Neural cell (in vitro differentiated cells): ENCODE results near the gene PEAK1.

Experiments
- EP300 ChIP-seq: fragments of 450-650 bp; conservative IDR thresholded peaks from 2 replicates; pipeline ENCODE4 v1.6.1; 2014; ENCODE audit warnings: antibody characterized with exemption, mild to moderate bottlenecking, moderate library complexity; ENCODE audit not compliant: poor library complexity, severe bottlenecking
- EZH2 ChIP-seq: fragments of 200-600, 300-800 bp; shearing (Covaris generic), sonication (generic); IDR thresholded peaks from 2 replicates; pipeline ENCODE4 v1.6.1; 2014; ENCODE audit warnings: antibody characterized with exemption, low read length, borderline replicate concordance, mild to moderate bottlenecking; ENCODE audit not compliant: insufficient read depth, poor library complexity, severe bottlenecking
- POLR2AphosphoS5 ChIP-seq: IDR thresholded peaks from 2 replicates; pipeline ENCODE4 v1.6.1; 2012
- RAD21 ChIP-seq: fragments of 450-650 bp; conservative IDR thresholded peaks from 2 replicates; pipeline ENCODE4 v1.6.1; 2014; ENCODE audit warnings: antibody characterized with exemption, mild to moderate bottlenecking, moderate library complexity
- SMC3 ChIP-seq: fragments of 450-650 bp; conservative IDR thresholded peaks from 2 replicates; pipeline ENCODE4 v1.6.1; 2014; ENCODE audit warnings: antibody characterized with exemption, mild to moderate bottlenecking, moderate library complexity; ENCODE audit not compliant: poor library complexity
- TAF1 ChIP-seq: IDR thresholded peaks from 2 replicates; pipeline ENCODE4 v1.6.1; 2012; ENCODE audit warnings: low read depth
- TF ChIP-seq, protein P1 (sequence below): fragments of 450-650 bp; IDR thresholded peaks from 2 replicates; pipeline ENCODE4 v1.5.1; 2014; ENCODE audit warnings: antibody characterized with exemption, mild to moderate bottlenecking, moderate library complexity; ENCODE audit not compliant: poor library complexity, severe bottlenecking
- TF ChIP-seq, protein P2 (sequence below): IDR thresholded peaks from 2 replicates; pipeline ENCODE4 v1.6.1; 2012; ENCODE audit warnings: borderline replicate concordance

DNA sequence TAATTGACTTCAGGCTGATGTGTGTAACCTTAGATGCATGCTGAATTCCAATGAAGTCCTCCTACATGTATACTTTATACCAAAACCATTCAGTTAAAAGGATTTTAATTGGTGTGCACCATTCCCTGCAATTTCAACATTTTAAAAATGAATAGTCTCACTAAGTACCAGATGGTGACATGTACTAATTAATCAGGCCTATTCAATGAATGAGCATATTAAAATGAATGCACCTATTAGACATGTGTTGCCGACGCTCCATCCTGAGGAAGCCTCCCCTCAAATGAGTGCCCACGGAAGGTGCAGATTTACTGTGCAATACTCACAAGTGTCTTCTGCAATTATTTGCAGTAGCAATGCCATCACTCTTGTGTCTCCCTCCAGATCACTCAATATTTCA lies 224.3 kb downstream of the PEAK1 start:
- TF ChIP-seq, protein P1, sequence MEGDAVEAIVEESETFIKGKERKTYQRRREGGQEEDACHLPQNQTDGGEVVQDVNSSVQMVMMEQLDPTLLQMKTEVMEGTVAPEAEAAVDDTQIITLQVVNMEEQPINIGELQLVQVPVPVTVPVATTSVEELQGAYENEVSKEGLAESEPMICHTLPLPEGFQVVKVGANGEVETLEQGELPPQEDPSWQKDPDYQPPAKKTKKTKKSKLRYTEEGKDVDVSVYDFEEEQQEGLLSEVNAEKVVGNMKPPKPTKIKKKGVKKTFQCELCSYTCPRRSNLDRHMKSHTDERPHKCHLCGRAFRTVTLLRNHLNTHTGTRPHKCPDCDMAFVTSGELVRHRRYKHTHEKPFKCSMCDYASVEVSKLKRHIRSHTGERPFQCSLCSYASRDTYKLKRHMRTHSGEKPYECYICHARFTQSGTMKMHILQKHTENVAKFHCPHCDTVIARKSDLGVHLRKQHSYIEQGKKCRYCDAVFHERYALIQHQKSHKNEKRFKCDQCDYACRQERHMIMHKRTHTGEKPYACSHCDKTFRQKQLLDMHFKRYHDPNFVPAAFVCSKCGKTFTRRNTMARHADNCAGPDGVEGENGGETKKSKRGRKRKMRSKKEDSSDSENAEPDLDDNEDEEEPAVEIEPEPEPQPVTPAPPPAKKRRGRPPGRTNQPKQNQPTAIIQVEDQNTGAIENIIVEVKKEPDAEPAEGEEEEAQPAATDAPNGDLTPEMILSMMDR = no peak
- TF ChIP-seq TAF1 (no peak), EP300 (no peak), SMC3 (no peak), RAD21 (no peak), POLR2AphosphoS5 (no peak), EZH2 (no peak)
- TF ChIP-seq, protein P2, sequence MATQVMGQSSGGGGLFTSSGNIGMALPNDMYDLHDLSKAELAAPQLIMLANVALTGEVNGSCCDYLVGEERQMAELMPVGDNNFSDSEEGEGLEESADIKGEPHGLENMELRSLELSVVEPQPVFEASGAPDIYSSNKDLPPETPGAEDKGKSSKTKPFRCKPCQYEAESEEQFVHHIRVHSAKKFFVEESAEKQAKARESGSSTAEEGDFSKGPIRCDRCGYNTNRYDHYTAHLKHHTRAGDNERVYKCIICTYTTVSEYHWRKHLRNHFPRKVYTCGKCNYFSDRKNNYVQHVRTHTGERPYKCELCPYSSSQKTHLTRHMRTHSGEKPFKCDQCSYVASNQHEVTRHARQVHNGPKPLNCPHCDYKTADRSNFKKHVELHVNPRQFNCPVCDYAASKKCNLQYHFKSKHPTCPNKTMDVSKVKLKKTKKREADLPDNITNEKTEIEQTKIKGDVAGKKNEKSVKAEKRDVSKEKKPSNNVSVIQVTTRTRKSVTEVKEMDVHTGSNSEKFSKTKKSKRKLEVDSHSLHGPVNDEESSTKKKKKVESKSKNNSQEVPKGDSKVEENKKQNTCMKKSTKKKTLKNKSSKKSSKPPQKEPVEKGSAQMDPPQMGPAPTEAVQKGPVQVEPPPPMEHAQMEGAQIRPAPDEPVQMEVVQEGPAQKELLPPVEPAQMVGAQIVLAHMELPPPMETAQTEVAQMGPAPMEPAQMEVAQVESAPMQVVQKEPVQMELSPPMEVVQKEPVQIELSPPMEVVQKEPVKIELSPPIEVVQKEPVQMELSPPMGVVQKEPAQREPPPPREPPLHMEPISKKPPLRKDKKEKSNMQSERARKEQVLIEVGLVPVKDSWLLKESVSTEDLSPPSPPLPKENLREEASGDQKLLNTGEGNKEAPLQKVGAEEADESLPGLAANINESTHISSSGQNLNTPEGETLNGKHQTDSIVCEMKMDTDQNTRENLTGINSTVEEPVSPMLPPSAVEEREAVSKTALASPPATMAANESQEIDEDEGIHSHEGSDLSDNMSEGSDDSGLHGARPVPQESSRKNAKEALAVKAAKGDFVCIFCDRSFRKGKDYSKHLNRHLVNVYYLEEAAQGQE = no peak
